PFSK-1 (cell line): ENCODE results near the gene SLC39A8.

Experiments used
- FOXP2 ChIP-seq: optimal IDR thresholded peaks from 2 replicates; pipeline ENCODE3; 2011; ENCODE audit warnings: borderline replicate concordance, control low read depth, inconsistent platforms; ENCODE audit not compliant: insufficient read depth; ENCODE audit errors: extremely low read length, extremely low read depth
- POLR2AphosphoS5 ChIP-seq: IDR thresholded peaks from 2 replicates; pipeline ENCODE4 v1.6.1; 2012; ENCODE audit warnings: low read depth, mild to moderate bottlenecking, control low read depth, low read length, moderate library complexity
- SIN3A ChIP-seq: IDR thresholded peaks from 2 replicates; pipeline ENCODE4 v1.6.1; 2012; ENCODE audit warnings: mild to moderate bottlenecking, low read length, moderate library complexity, borderline replicate concordance; ENCODE audit not compliant: insufficient read depth
- TAF1 ChIP-seq: IDR thresholded peaks from 2 replicates; pipeline ENCODE4 v1.6.1; 2012; ENCODE audit warnings: low read length, control low read depth, borderline replicate concordance; ENCODE audit not compliant: insufficient read depth
- TF ChIP-seq, protein P1 (sequence below), 2 experiments: IDR thresholded peaks; 2 replicates each; pipeline versions ENCODE4 v1.6.1 to v1.8.0; 2011 to 2012; ENCODE audit warnings: low read depth in 2 of 2, low read length in 2 of 2, control low read depth in 1 of 2, inconsistent platforms in 1 of 2, mild to moderate bottlenecking in 1 of 2, moderate library complexity in 1 of 2; ENCODE audit not compliant: insufficient read depth in 1 of 2

SLC39A8 gene

DNA sequence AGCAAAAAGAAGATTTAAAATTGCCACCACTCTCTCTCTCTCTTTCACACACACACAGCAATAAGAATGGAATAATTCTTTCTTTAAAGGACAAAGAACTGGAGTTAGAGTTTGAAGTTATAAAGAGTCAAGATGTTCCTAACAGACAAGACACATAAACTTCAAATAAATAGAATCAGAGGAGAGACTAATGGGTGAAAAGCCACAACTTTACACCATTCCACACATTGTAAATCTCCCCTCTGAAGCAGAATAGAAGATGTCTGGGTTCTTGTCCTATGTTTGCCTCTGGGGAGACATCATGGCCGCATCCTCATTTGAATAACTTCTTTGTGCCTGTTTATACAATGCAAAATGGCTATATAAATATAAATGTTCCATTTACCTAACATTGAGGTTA lies 39.6 kb downstream of the SLC39A8 start:
- no peak for TF ChIP-seq TAF1
- no peak for TF ChIP-seq FOXP2
- no peak for TF ChIP-seq POLR2AphosphoS5
- TF ChIP-seq, protein P1, sequence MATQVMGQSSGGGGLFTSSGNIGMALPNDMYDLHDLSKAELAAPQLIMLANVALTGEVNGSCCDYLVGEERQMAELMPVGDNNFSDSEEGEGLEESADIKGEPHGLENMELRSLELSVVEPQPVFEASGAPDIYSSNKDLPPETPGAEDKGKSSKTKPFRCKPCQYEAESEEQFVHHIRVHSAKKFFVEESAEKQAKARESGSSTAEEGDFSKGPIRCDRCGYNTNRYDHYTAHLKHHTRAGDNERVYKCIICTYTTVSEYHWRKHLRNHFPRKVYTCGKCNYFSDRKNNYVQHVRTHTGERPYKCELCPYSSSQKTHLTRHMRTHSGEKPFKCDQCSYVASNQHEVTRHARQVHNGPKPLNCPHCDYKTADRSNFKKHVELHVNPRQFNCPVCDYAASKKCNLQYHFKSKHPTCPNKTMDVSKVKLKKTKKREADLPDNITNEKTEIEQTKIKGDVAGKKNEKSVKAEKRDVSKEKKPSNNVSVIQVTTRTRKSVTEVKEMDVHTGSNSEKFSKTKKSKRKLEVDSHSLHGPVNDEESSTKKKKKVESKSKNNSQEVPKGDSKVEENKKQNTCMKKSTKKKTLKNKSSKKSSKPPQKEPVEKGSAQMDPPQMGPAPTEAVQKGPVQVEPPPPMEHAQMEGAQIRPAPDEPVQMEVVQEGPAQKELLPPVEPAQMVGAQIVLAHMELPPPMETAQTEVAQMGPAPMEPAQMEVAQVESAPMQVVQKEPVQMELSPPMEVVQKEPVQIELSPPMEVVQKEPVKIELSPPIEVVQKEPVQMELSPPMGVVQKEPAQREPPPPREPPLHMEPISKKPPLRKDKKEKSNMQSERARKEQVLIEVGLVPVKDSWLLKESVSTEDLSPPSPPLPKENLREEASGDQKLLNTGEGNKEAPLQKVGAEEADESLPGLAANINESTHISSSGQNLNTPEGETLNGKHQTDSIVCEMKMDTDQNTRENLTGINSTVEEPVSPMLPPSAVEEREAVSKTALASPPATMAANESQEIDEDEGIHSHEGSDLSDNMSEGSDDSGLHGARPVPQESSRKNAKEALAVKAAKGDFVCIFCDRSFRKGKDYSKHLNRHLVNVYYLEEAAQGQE (IDR thresholded peaks at IDR 0.05; ENCODE audit: insufficient read depth in 1 of 2, low read depth in 2 of 2, low read length in 2 of 2), result no peak
- no peak for TF ChIP-seq SIN3A

DNA sequence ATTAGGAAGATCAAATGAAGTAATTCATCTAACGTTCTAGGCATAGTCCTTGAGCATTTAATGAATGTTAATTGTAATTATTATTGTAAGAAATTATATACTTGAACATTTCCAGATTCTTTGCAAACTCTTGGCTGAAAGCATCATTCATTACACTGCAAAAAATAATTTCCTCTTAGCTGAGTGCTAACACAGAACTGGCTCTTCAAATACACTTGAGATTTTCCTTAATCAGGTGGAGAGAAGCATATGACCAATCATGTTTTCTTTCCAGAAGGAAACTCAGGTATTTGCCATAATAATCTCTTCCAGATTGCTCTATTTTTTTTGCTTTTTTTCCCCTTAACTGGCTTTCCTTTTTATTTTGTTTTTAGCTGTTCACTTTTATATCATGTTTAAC lies 42.5 kb downstream of the SLC39A8 start:
- TF ChIP-seq, protein P1 (IDR thresholded peaks at IDR 0.05; ENCODE audit: insufficient read depth in 1 of 2, low read depth in 2 of 2, low read length in 2 of 2), result no peak
- TF ChIP-seq POLR2AphosphoS5, result no peak
- no peak for TF ChIP-seq SIN3A
- no peak for TF ChIP-seq FOXP2
- no peak for TF ChIP-seq TAF1

DNA sequence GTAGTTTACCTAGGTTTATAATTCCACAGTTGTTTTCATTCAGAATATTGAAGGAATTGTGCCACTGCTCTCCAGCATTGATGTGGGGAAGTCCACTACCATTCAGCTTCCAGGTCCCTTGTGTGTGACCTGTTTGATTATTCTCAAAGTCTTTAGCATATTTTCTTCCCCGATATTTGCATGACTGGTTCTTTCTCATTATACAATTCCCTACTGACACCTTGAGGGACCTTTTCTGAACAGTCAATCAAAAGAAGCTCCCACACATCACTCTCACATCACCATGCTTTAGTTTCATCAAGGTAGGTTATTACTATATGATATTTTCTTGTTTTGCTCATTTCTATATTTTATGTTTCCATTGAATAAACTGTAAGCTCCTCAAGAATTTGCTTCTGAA lies 44.1 kb downstream of the SLC39A8 start:
- TF ChIP-seq FOXP2, result no peak
- TF ChIP-seq POLR2AphosphoS5, result no peak
- TF ChIP-seq, protein P1 (IDR thresholded peaks at IDR 0.05; ENCODE audit: insufficient read depth in 1 of 2, low read depth in 2 of 2, low read length in 2 of 2), result no peak
- no peak for TF ChIP-seq TAF1
- no peak for TF ChIP-seq SIN3A

DNA sequence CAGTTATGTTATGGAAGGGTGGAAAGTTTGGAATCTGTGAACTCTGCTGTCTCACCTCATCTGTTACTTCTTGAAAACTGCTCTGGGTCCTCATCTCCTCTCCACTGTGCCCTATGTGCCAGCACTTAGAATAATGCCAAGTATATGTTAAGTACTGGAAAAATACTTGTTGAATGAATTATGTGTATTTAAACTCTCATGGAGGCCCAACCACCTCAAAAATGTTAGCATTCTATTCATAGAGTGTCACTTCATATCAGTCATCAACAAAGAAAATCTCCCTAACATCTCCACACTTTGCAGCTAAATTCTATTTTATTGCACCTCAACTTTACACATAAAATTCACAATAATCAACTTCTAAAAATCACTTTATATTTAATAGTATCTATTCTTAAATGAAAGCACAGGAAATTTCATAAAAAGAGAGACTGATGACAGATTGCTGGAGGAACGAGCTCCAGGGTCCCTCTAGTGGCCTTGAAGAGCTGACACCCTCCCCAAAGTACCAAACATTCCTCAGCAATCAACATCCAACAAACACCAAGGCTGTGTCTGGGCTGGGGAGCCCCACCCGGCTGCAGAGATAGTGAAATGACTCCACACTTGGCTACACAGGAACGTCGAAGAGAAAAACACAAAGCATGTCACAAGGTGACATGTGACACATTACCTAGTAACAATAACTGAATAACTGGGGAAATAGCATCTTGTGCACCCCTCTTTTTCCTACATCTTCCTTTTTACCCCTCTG lies 45.8 kb downstream of the SLC39A8 start:
- TF ChIP-seq, protein P1 (IDR thresholded peaks at IDR 0.05; ENCODE audit: insufficient read depth in 1 of 2, low read depth in 2 of 2, low read length in 2 of 2), result no peak
- TF ChIP-seq POLR2AphosphoS5, result no peak
- no peak for TF ChIP-seq TAF1
- no peak for TF ChIP-seq FOXP2
- no peak for TF ChIP-seq SIN3A
